ENCODE data around the gene PLCXD1. TPM values are rescaled to one million over a fixed set of nuclear protein-coding genes. Genes with fewer than 3 reads are reported as not detected.
"Not testable (repeated sequence)": the region's sequence is repeated elsewhere in the genome, so short reads cannot be mapped to it uniquely, and the experiment has no call there.

The PLCXD1 gene
- polyA plus RNA-seq, 3 donors from 2014 or later: 1.2 to 7.5 (median 2.8) TPM

GRCh38 chrX:345020-345925 is 64.1 kb downstream of the PLCXD1 start:
- no peaks in the 10 kb centered on the region for H3K36me3 Mint-ChIP-seq
- no peak overlapping the region for H3K27ac Mint-ChIP-seq
- no peaks in the 10 kb centered on the region for H3K4me1 Mint-ChIP-seq
- no peak overlapping the region for H3K4me3 Mint-ChIP-seq
- DNase-seq: no peak
- H3K9me3 Mint-ChIP-seq: no peaks in the 10 kb centered on the region
- no peaks in the 10 kb centered on the region for H3K27me3 Mint-ChIP-seq (ENCODE audit: low read depth in 3 of 3)

- Mint-ChIP-seq H3K9me3 (no peaks in the 10 kb centered on the region), H3K4me3 (no peak overlapping the region), H3K36me3 (no peaks in the 10 kb centered on the region), H3K27me3 (ENCODE audit: low read depth in 3 of 3) (no peaks in the 10 kb centered on the region), H3K4me1 (no peaks in the 10 kb centered on the region), H3K27ac (no peak overlapping the region)
- no peak for DNase-seq
Observed at GRCh38 chrX:346034-346813, 65.0 kb downstream of the PLCXD1 start.

GRCh38 chrX:347351-348117 is 66.4 kb downstream of the PLCXD1 start:
- Mint-ChIP-seq H3K4me3 (no peak overlapping the region), H3K27ac (no peak overlapping the region), H3K4me1 (no peaks in the 10 kb centered on the region), H3K36me3 (no peaks in the 10 kb centered on the region), H3K27me3 (ENCODE audit: low read depth in 3 of 3) (no peaks in the 10 kb centered on the region), H3K9me3 (no peaks in the 10 kb centered on the region)
- DNase-seq: no peak

- no peak for DNase-seq
- Mint-ChIP-seq H3K9me3 (no peaks in the 10 kb centered on the region), H3K4me1 (no peaks in the 10 kb centered on the region), H3K27ac (no peak overlapping the region), H3K27me3 (ENCODE audit: low read depth in 3 of 3) (no peaks in the 10 kb centered on the region), H3K4me3 (no peak overlapping the region), H3K36me3 (no peaks in the 10 kb centered on the region)
Observed at GRCh38 chrX:348461-349117, 67.4 kb downstream of the PLCXD1 start.

GRCh38 chrX:349196-349595 is 68.0 kb downstream of the PLCXD1 start:
- H3K36me3 Mint-ChIP-seq: no peaks in the 10 kb centered on the region

GRCh38 chrX:349702-350101 is 68.5 kb downstream of the PLCXD1 start:
- Mint-ChIP-seq H3K36me3 (no peaks in the 10 kb centered on the region), H3K27ac (no peak overlapping the region), H3K27me3 (ENCODE audit: low read depth in 3 of 3) (no peaks in the 10 kb centered on the region), H3K4me1 (no peaks in the 10 kb centered on the region), H3K4me3 (no peak overlapping the region), H3K9me3 (no peaks in the 10 kb centered on the region)
- DNase-seq: no peak

More at GRCh38 chrX:349196-349595, 68.0 kb downstream of the PLCXD1 start:
- Mint-ChIP-seq H3K4me3 (no peak overlapping the region), H3K27ac (no peak overlapping the region), H3K27me3 (ENCODE audit: low read depth in 3 of 3) (no peaks in the 10 kb centered on the region), H3K9me3 (no peaks in the 10 kb centered on the region), H3K4me1 (no peaks in the 10 kb centered on the region)
- DNase-seq: no peak

GRCh38 chrX:350148-350533 is 69.0 kb downstream of the PLCXD1 start:
- Mint-ChIP-seq H3K4me1 (no peaks in the 10 kb centered on the region), H3K4me3 (no peak overlapping the region), H3K27ac (no peak overlapping the region), H3K9me3 (no peaks in the 10 kb centered on the region), H3K27me3 (ENCODE audit: low read depth in 3 of 3) (no peaks in the 10 kb centered on the region), H3K36me3 (no peaks in the 10 kb centered on the region)
- DNase-seq: no peak

GRCh38 chrX:350534-351323 is 69.5 kb downstream of the PLCXD1 start:
- no peaks in the 10 kb centered on the region for H3K4me1 Mint-ChIP-seq
- no peaks in the 10 kb centered on the region for H3K36me3 Mint-ChIP-seq
- H3K9me3 Mint-ChIP-seq: no peaks in the 10 kb centered on the region
- no peak overlapping the region for H3K4me3 Mint-ChIP-seq
- no peak overlapping the region for H3K27ac Mint-ChIP-seq
- DNase-seq: no peak
- H3K27me3 Mint-ChIP-seq (ENCODE audit: low read depth in 3 of 3): no peaks in the 10 kb centered on the region

GRCh38 chrX:351324-351641 is 70.1 kb downstream of the PLCXD1 start:
- H3K4me1 Mint-ChIP-seq; H3K4me3 Mint-ChIP-seq; H3K36me3 Mint-ChIP-seq; DNase-seq; H3K9me3 Mint-ChIP-seq; H3K27me3 Mint-ChIP-seq (ENCODE audit: low read depth in 3 of 3); H3K27ac Mint-ChIP-seq: not testable (repeated sequence)

- no peak for DNase-seq
- H3K27me3 Mint-ChIP-seq (ENCODE audit: low read depth in 3 of 3): no peaks in the 10 kb centered on the region
- no peak overlapping the region for H3K4me3 Mint-ChIP-seq
- no peak overlapping the region for H3K27ac Mint-ChIP-seq
- H3K9me3 Mint-ChIP-seq: no peaks in the 10 kb centered on the region
- H3K36me3 Mint-ChIP-seq: peaks cover 0 to 3% (median under 1%) of the 10 kb centered on the region in 3 donors
- H3K4me1 Mint-ChIP-seq: peaks cover 4 to 7% of the 10 kb centered on the region in 2 donors
Observed at GRCh38 chrX:351736-352135, 70.6 kb downstream of the PLCXD1 start.

- peaks cover 9 to 11% of the 10 kb centered on the region in 2 donors for H3K4me1 Mint-ChIP-seq
- H3K27ac Mint-ChIP-seq: no peak overlapping the region
- H3K4me3 Mint-ChIP-seq: no peak overlapping the region
- H3K27me3 Mint-ChIP-seq (ENCODE audit: low read depth in 3 of 3): no peaks in the 10 kb centered on the region
- H3K36me3 Mint-ChIP-seq: peaks cover 2 to 8% (median 5%) of the 10 kb centered on the region in 3 donors
- no peak for DNase-seq
- peaks cover 0 to 2% (median 0%) of the 10 kb centered on the region in 6 donors for H3K9me3 Mint-ChIP-seq
Observed at GRCh38 chrX:352181-352580, 71.0 kb downstream of the PLCXD1 start.

GRCh38 chrX:352582-353314 is 71.6 kb downstream of the PLCXD1 start:
- Mint-ChIP-seq H3K9me3 (peaks cover 0 to 7% (median under 1%) of the 10 kb centered on the region in 6 donors), H3K4me1 (peaks cover 15 to 16% of the 10 kb centered on the region in 2 donors), H3K36me3 (peaks cover 8 to 13% (median 11%) of the 10 kb centered on the region in 3 donors), H3K27ac (no peak overlapping the region), H3K27me3 (ENCODE audit: low read depth in 3 of 3) (peaks cover 0 to 3% (median 0%) of the 10 kb centered on the region in 3 donors), H3K4me3 (no peak overlapping the region)
- no peak for DNase-seq

Measured in immature natural killer cell (primary cell).